Breast epithelium (tissue), 4 donors: Measurements from ENCODE around the gene FCER2. TPM values are rescaled to one million over a fixed set of nuclear protein-coding genes. Genes with fewer than 3 reads are reported as not detected.

Source experiments
- DNase-seq, 2 donors: peaks; one replicate each; pipeline ENCODE4 v3.0.0-alpha.2; 2019; ENCODE audit warnings: low spot score in 2 of 2
- H3K27ac ChIP-seq, 2 donors: fragments of 200-600 bp; sonication (generic) in 1 of 2; one replicate each; pipeline ENCODE4 v1.5.1; 2016 to 2019; ENCODE audit warnings: mild to moderate bottlenecking in 1 of 2
- H3K27me3 ChIP-seq, 2 donors: fragments of 200-600 bp; sonication (generic) in 1 of 2; one replicate each; pipeline versions ENCODE4 v1.5.1 to v1.6.0; 2017 to 2019; ENCODE audit warnings: control low read depth in 1 of 2, mild to moderate bottlenecking in 1 of 2
- H3K36me3 ChIP-seq: fragments of 200-600 bp; one replicate; pipeline ENCODE4 v1.5.1; 2019
- H3K4me1 ChIP-seq, 2 donors: fragments of 200-600 bp; sonication (generic); one replicate each; pipeline ENCODE4 v1.5.1; 2016 to 2019; ENCODE audit warnings: control low read depth in 1 of 2
- H3K4me3 ChIP-seq, 3 donors: fragments of 200-600 bp; sonication (generic); 1 replicate in 2 of 3; 2 replicates in 1 of 3; pipeline ENCODE4 v1.5.1; 2016 to 2019; ENCODE audit warnings: mild to moderate bottlenecking in 3 of 3, moderate library complexity in 2 of 3
- H3K9me3 ChIP-seq, 2 donors: fragments of 200-600 bp; sonication (generic) in 1 of 2; one replicate each; pipeline ENCODE4 v1.5.1; 2016 to 2019; ENCODE audit warnings: control low read depth in 1 of 2
- POLR2A ChIP-seq: fragments of 450-650 bp; IDR thresholded peaks from one replicate; pipeline ENCODE4 v1.6.1; 2016; ENCODE audit warnings: antibody characterized with exemption, mild to moderate bottlenecking, moderate library complexity
- POLR2AphosphoS5 ChIP-seq, 3 donors: sonication (generic); formaldehyde crosslinking; IDR thresholded peaks; one replicate each; pipeline ENCODE4 v1.6.1; 2017; ENCODE audit warnings: antibody characterized with exemption in 3 of 3
- intact Hi-C: fragments of 100-400 bp; cut with DNase I; formaldehyde crosslinking; loops from one replicate; pipeline ENCODE4 v1.15.1; 2023; ENCODE audit warnings: low total_unique reads
- total RNA-seq, 3 donors: library from RNA; depleted of rRNA; stranded (reverse); fragments of >200 nt; gene quantifications; one replicate each; pipeline ENCODE4 v1.1.0, GENCODE V29; 2016
- TF ChIP-seq, protein P1 (sequence below), 3 donors: fragments of 450-650 bp; IDR thresholded peaks; one replicate each; pipeline ENCODE4 v1.5.1; 2016 to 2017; ENCODE audit warnings: antibody characterized with exemption in 3 of 3, mild to moderate bottlenecking in 3 of 3, moderate library complexity in 3 of 3

Gene FCER2
- total RNA-seq, 3 donors from 2014 or later = 0.29 to 0.48 TPM; not detected in 1

DNA sequence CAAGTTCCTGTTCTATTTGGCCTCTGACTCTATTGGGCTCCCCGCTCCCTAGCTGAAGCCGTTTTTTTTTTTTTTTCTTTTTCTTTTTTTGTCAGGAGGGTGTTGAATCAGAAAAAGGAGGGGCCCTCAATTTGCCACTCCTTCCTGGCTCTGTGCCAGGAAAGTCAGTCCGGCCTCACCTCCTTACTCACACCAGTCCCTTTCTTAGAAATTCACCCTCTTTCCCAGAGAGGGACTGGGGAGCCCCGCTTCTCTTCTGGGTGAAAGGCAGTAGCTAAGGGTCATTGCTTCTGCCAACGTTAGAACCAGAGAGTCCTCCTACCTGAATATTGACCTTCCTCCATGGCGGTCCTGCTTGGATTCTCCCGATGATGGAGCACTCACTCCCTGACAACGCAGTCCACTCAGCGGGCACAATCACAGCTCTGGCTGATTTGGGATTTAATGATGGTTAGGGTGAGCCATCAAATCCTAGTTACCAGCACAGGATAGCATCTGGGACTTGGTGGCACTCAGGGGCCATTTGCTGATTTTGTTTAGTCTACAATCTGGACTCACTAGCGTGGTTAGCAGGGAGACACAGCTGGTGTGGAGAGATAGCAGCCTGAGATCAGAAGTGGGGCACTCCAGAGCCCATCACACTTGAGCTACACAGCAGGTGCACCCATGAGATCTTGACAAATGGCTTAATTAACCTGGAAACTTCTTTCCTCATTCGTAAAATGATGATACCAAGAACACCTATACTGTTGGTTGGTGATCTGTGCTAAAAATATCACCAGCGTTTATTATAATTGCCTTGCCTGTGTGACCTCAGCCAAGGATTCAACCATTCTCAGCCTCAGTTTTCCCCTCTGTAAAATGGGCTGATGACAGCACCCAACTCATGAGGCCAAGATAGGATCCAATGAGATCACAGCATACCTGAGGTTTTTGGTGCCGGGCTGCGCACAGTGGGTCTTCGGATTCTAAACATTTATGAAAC is 2.2 kb downstream of the FCER2 start:
- no peaks in the 10 kb centered on the region for H3K9me3 ChIP-seq
- H3K4me3 ChIP-seq = no peak overlapping the region
- H3K27ac ChIP-seq = no peak overlapping the region
- peaks cover 0 to 57% of the 10 kb centered on the region in 2 donors for H3K27me3 ChIP-seq
- TF ChIP-seq, protein P1, sequence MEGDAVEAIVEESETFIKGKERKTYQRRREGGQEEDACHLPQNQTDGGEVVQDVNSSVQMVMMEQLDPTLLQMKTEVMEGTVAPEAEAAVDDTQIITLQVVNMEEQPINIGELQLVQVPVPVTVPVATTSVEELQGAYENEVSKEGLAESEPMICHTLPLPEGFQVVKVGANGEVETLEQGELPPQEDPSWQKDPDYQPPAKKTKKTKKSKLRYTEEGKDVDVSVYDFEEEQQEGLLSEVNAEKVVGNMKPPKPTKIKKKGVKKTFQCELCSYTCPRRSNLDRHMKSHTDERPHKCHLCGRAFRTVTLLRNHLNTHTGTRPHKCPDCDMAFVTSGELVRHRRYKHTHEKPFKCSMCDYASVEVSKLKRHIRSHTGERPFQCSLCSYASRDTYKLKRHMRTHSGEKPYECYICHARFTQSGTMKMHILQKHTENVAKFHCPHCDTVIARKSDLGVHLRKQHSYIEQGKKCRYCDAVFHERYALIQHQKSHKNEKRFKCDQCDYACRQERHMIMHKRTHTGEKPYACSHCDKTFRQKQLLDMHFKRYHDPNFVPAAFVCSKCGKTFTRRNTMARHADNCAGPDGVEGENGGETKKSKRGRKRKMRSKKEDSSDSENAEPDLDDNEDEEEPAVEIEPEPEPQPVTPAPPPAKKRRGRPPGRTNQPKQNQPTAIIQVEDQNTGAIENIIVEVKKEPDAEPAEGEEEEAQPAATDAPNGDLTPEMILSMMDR (IDR thresholded peaks at IDR 0.05) = no peak
- TF ChIP-seq POLR2AphosphoS5 (IDR thresholded peaks at IDR 0.05) (no peak), POLR2A (no peak)
- no peak for DNase-seq
- intact Hi-C loops = no loop called here
- no peaks in the 10 kb centered on the region for H3K36me3 ChIP-seq
- H3K4me1 ChIP-seq = no peaks in the 10 kb centered on the region

DNA sequence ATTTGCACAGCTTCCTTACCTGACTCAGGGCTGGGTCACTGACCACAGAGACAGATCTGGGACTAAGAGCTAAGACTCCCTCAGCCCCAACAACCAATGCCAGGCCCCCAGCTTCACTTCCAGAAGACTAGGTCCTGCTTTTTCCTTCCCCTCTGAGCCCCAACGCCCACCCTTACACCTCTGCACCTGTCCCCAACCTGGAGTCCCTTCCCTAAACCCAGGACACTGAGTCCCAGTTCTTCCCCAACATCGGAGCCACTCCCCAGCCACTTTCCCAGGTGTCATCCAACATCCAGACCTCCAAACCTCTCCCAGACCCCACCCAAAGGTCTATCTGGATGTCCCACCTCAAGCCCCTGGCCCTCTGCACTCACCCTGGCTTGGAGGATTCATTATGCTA is 2.9 kb downstream of the FCER2 start:
- Histone ChIP-seq H3K27ac (no peak overlapping the region), H3K27me3 (peaks cover 0 to 51% of the 10 kb centered on the region in 2 donors), H3K4me3 (no peak overlapping the region), H3K36me3 (no peaks in the 10 kb centered on the region), H3K4me1 (no peaks in the 10 kb centered on the region), H3K9me3 (no peaks in the 10 kb centered on the region)
- TF ChIP-seq, protein P1 (IDR thresholded peaks at IDR 0.05) = no peak
- TF ChIP-seq POLR2AphosphoS5 (IDR thresholded peaks at IDR 0.05) (no peak), POLR2A (no peak)
- intact Hi-C loops = no loop called here
- no peak for DNase-seq

DNA sequence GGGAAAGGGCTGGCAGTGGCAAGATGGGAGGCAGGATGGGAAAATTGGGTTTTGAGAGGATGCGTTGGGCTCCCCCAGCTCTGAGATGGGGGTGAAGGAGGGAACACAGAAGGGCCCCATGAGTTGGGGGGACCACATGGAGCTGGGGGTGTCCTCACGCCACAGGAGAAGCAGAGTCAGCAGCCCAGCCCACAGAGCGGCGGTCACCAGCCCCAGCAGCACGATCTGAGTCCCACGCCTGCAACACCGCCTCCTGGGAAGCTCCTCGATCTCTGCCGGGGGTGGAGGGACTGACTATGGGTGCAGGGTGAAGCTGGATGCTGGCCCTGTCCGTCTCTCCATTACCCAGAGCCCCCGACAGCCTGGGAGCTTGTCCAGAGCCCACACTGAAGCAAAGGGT is 3.3 kb downstream of the FCER2 start:
- no peak overlapping the region for H3K4me3 ChIP-seq
- intact Hi-C loops = no loop called here

DNA sequence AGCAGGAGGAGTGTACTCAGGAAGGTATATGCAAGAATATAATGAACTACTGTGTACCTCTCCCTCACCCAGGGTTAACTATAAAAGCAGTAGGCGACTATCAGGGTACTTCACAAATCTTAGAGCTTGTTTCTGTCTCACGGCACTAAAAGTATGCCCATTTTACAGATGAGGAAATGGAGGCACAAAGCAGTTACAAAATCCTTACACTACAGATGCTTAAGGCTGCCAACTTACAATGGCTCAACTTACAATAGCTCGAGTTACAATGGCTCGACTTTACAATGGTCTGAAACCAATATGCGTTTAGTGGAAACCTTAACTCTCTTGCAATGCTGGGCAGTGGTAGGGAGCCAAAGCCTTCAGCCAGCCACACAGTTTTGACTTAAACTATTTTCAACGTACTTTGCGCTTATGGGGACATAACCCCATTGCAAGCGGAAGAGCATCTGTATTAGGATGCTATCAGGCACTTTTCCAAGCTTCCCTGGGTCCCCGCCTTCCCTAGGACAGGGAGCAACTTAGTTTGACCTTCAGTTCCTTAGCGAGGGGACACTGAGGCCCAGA is 4.1 kb downstream of the FCER2 start:
- Histone ChIP-seq H3K4me3 (no peak overlapping the region), H3K9me3 (no peaks in the 10 kb centered on the region), H3K27me3 (peaks cover 0 to 51% of the 10 kb centered on the region in 2 donors), H3K27ac (no peak overlapping the region), H3K4me1 (no peaks in the 10 kb centered on the region), H3K36me3 (no peaks in the 10 kb centered on the region)
- intact Hi-C loops = no loop called here
- no peak for DNase-seq
- TF ChIP-seq, protein P1 (IDR thresholded peaks at IDR 0.05) = no peak
- TF ChIP-seq POLR2AphosphoS5 (IDR thresholded peaks at IDR 0.05) (no peak), POLR2A (no peak)

More for the DNA sequence above, 3.3 kb downstream of the FCER2 start:
- no peaks in the 10 kb centered on the region for H3K9me3 ChIP-seq
- H3K27me3 ChIP-seq = peaks cover 0 to 51% of the 10 kb centered on the region in 2 donors
- H3K36me3 ChIP-seq = no peaks in the 10 kb centered on the region
- TF ChIP-seq POLR2AphosphoS5 (IDR thresholded peaks at IDR 0.05) = no peak
- TF ChIP-seq, protein P1 (IDR thresholded peaks at IDR 0.05) = no peak
- no peak for TF ChIP-seq POLR2A
- H3K27ac ChIP-seq = no peak overlapping the region
- no peak for DNase-seq
- H3K4me1 ChIP-seq = no peaks in the 10 kb centered on the region

DNA sequence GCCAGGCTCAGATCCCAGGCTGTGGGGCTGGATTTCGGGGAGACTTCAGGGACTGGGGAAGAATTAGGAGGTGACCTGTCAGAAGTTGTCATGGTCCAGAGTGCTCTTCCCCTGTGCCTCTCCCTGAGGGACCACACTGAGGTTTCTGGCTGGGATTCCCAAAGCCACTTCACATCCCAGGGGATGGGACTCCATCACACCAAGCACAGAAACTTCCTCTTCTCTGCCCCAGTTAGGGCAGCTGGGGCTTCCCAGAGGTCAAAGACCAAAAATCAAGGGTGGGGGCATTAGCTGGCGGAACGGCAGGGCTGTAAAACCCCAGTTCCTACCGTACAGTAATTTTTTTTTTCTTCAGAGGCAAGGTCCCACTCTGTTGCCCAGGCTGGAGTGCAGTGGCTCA is 7.4 kb downstream of the FCER2 start:
- Histone ChIP-seq H3K27me3 (peaks cover 0 to 42% of the 10 kb centered on the region in 2 donors), H3K9me3 (no peaks in the 10 kb centered on the region), H3K4me3 (no peak overlapping the region), H3K36me3 (no peaks in the 10 kb centered on the region), H3K4me1 (no peaks in the 10 kb centered on the region), H3K27ac (no peak overlapping the region)
- no peak for TF ChIP-seq POLR2AphosphoS5 (IDR thresholded peaks at IDR 0.05)
- no peak for TF ChIP-seq POLR2A
- TF ChIP-seq, protein P1 (IDR thresholded peaks at IDR 0.05) = no peak
- DNase-seq = no peak
- intact Hi-C loops = no loop called here
